Astrocyte (in vitro differentiated cells and primary cell): Measurements from ENCODE around the gene LMCD1. TPM values are rescaled to one million over a fixed set of nuclear protein-coding genes. Genes with fewer than 3 reads are reported as not detected.

Experiments used
- DNase-seq: peaks from one replicate; pipeline ENCODE4 v3.0.0-alpha.2; 2010; ENCODE audit warnings: low read depth
- FAIRE-seq: peaks from 2 replicates; lab custom pipeline; 2011; peaks lifted over from hg19 to GRCh38; lab: Jason Lieb, UNC
- H2AFZ ChIP-seq: 2 replicates; pipeline ENCODE4 v1.6.0; 2012; ENCODE audit warnings: low read depth, low read length, inconsistent platforms
- H3K27ac ChIP-seq: 2 replicates; pipeline ENCODE4 v1.5.1; 2011; ENCODE audit warnings: low read depth, low read length, inconsistent platforms
- H3K27me3 ChIP-seq: 2 replicates; pipeline ENCODE4 v1.6.0; 2011; ENCODE audit warnings: low read length, inconsistent platforms; ENCODE audit not compliant: insufficient read depth
- H3K36me3 ChIP-seq: 2 replicates; pipeline ENCODE4 v1.5.1; 2011; ENCODE audit warnings: low read length, inconsistent platforms; ENCODE audit not compliant: insufficient read depth
- H3K4me1 ChIP-seq: 2 replicates; pipeline ENCODE4 v1.5.1; 2011; ENCODE audit warnings: low read length, inconsistent platforms; ENCODE audit not compliant: insufficient read depth
- H3K4me2 ChIP-seq: 2 replicates; pipeline ENCODE4 v1.6.0; 2012; ENCODE audit warnings: low read length, inconsistent platforms
- H3K4me3 ChIP-seq: 2 replicates; pipeline ENCODE4 v1.5.1; 2011; ENCODE audit warnings: low read depth, mild to moderate bottlenecking, low read length, inconsistent platforms; ENCODE audit not compliant: insufficient read depth
- H3K79me2 ChIP-seq: 2 replicates; pipeline ENCODE4 v1.6.0; 2012; ENCODE audit warnings: mild to moderate bottlenecking, low read length, inconsistent platforms; ENCODE audit not compliant: insufficient read depth
- H3K9ac ChIP-seq: 2 replicates; pipeline ENCODE4 v1.6.0; 2012; ENCODE audit warnings: mild to moderate bottlenecking, low read length, inconsistent platforms
- H3K9me3 ChIP-seq: 2 replicates; pipeline ENCODE4 v1.5.1; 2012; ENCODE audit warnings: low read depth, mild to moderate bottlenecking, low read length, inconsistent platforms; ENCODE audit not compliant: insufficient read depth
- H4K20me1 ChIP-seq: 2 replicates; pipeline ENCODE4 v1.6.0; 2012; ENCODE audit warnings: low read length, inconsistent platforms; ENCODE audit not compliant: insufficient read depth
- H3K27ac Mint-ChIP-seq: one replicate; pipeline ENCODE4 v1.8.0; 2021; ENCODE audit warnings: mild to moderate bottlenecking, mixed read lengths; ENCODE audit not compliant: unreplicated experiment
- H3K27me3 Mint-ChIP-seq: one replicate; pipeline ENCODE4 v1.8.0; 2021; ENCODE audit warnings: low read depth, mixed read lengths; ENCODE audit not compliant: unreplicated experiment
- H3K36me3 Mint-ChIP-seq: one replicate; pipeline ENCODE4 v1.8.0; 2021; ENCODE audit warnings: low read depth, mixed read lengths; ENCODE audit not compliant: unreplicated experiment
- H3K4me1 Mint-ChIP-seq: one replicate; pipeline ENCODE4 v1.8.0; 2021; ENCODE audit warnings: low read depth, mixed read lengths; ENCODE audit not compliant: unreplicated experiment
- H3K4me3 Mint-ChIP-seq: one replicate; pipeline ENCODE4 v1.8.0; 2021; ENCODE audit warnings: mild to moderate bottlenecking, moderate library complexity, mixed read lengths; ENCODE audit not compliant: unreplicated experiment
- H3K9me3 Mint-ChIP-seq: one replicate; pipeline ENCODE4 v1.8.0; 2021; ENCODE audit warnings: mild to moderate bottlenecking, mixed read lengths; ENCODE audit not compliant: unreplicated experiment
- EZH2 ChIP-seq: IDR thresholded peaks from 2 replicates; pipeline ENCODE4 v1.6.1; 2012; ENCODE audit warnings: mild to moderate bottlenecking, low read length, inconsistent platforms; ENCODE audit not compliant: insufficient read depth
- total RNA-seq: library from RNA; stranded (reverse); gene quantifications from 2 replicates; pipeline ENCODE4 v1.2.1, GENCODE V29; 2021
- TF ChIP-seq, protein P1 (sequence below): IDR thresholded peaks from 2 replicates; pipeline ENCODE4 v1.5.1; 2011; ENCODE audit warnings: low read depth, mild to moderate bottlenecking, inconsistent platforms, low read length, moderate library complexity; ENCODE audit not compliant: insufficient read depth

LMCD1 gene
- total RNA-seq, 1 donor from 2014 or later = 374 TPM

DNA sequence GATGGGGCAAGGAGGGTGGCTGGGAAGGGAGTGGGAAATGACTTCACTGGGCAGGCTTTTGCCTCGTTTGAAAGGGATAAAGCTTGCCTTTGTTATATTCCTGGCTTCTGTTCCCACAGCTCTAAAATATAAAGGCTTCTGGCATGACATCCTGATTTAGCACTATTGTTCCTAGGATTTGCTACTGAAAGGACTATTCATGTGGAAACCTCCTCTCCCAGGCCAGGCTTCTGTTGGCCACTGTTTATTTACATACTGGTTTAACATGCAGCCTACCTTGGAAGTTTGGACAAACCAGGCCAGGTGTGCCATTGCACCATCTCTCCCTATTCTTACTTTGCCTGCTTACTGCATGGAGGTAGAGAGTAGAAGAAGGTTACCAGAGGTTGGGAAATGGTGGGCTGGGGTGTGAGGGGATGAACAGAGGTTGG is 2.4 kb upstream of the LMCD1 start:
- H3K4me2 ChIP-seq = peak overlapping the region; percentile 0
- no peak for TF ChIP-seq EZH2
- TF ChIP-seq, protein P1, sequence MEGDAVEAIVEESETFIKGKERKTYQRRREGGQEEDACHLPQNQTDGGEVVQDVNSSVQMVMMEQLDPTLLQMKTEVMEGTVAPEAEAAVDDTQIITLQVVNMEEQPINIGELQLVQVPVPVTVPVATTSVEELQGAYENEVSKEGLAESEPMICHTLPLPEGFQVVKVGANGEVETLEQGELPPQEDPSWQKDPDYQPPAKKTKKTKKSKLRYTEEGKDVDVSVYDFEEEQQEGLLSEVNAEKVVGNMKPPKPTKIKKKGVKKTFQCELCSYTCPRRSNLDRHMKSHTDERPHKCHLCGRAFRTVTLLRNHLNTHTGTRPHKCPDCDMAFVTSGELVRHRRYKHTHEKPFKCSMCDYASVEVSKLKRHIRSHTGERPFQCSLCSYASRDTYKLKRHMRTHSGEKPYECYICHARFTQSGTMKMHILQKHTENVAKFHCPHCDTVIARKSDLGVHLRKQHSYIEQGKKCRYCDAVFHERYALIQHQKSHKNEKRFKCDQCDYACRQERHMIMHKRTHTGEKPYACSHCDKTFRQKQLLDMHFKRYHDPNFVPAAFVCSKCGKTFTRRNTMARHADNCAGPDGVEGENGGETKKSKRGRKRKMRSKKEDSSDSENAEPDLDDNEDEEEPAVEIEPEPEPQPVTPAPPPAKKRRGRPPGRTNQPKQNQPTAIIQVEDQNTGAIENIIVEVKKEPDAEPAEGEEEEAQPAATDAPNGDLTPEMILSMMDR = no peak
- no peak overlapping the region for H3K4me3 ChIP-seq
- no peaks in the 10 kb centered on the region for H3K9me3 ChIP-seq
- H3K27me3 Mint-ChIP-seq = no peaks in the 10 kb centered on the region
- H3K4me1 ChIP-seq = peaks cover 50% of the 10 kb centered on the region
- H3K36me3 Mint-ChIP-seq = peaks cover 17% of the 10 kb centered on the region
- no peaks in the 10 kb centered on the region for H4K20me1 ChIP-seq
- no peak overlapping the region for H2AFZ ChIP-seq
- H3K4me1 Mint-ChIP-seq = peaks cover 43% of the 10 kb centered on the region
- peak overlapping the region; percentile 93 for H3K27ac Mint-ChIP-seq
- no peaks in the 10 kb centered on the region for H3K36me3 ChIP-seq
- no peak overlapping the region for H3K4me3 Mint-ChIP-seq
- H3K27ac ChIP-seq = peak overlapping the region; percentile 86
- peak; percentile 84 for DNase-seq
- H3K9me3 Mint-ChIP-seq = peaks cover 1% of the 10 kb centered on the region
- FAIRE-seq = no peak
- peaks cover 17% of the 10 kb centered on the region for H3K79me2 ChIP-seq
- peak overlapping the region; percentile 26 for H3K9ac ChIP-seq
- H3K27me3 ChIP-seq = no peaks in the 10 kb centered on the region

DNA sequence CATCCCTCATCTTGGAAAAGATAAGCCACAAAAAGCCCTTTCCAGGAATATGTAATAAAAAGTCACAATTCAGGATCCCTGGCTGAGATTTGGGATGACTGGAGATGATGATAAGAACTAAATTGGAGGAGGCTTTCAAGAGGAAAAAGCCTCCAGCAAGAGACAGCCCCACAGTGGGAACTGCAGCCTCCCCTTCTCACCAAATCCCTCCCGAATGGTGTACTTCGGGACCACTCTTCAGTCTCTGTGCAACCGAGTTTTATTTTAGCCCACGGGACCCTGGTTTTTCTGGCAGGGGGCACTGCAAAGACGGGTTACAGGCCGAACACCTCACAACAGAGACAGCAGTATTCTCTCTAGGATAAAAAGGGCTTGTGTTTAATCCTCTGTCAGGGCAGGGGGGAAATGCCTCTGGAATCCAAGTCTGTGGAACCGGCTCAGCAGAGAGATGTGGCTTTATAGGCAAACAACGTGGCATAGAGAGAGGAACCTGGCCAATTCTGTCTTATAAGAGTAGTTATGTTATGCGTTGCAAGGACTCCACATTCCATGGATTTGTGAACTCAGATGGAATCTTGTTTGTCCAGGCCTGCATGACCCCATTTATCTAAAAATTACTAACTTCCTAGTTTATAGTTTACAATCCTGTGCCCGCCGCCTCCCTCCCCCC is 1.2 kb upstream of the LMCD1 start:
- Mint-ChIP-seq H3K27me3 (no peaks in the 10 kb centered on the region), H3K4me1 (peaks cover 53% of the 10 kb centered on the region), H3K9me3 (peaks cover 1% of the 10 kb centered on the region), H3K4me3 (peak overlapping the region; percentile 90), H3K27ac (peak overlapping the region; percentile 99), H3K36me3 (peaks cover 25% of the 10 kb centered on the region)
- Histone ChIP-seq H3K27ac (peak overlapping the region; percentile 86), H3K27me3 (no peaks in the 10 kb centered on the region), H3K4me3 (peak overlapping the region; percentile 14), H3K79me2 (peaks cover 27% of the 10 kb centered on the region), H3K4me1 (peaks cover 57% of the 10 kb centered on the region), H3K36me3 (no peaks in the 10 kb centered on the region), H2AFZ (peak overlapping the region; percentile 22), H4K20me1 (no peaks in the 10 kb centered on the region), H3K4me2 (peak overlapping the region; percentile 85), H3K9me3 (no peaks in the 10 kb centered on the region), H3K9ac (peak overlapping the region; percentile 91)
- FAIRE-seq (no peak), DNase-seq (peak; percentile 86)
- no peak for TF ChIP-seq EZH2
- TF ChIP-seq, protein P1 = no peak

DNA sequence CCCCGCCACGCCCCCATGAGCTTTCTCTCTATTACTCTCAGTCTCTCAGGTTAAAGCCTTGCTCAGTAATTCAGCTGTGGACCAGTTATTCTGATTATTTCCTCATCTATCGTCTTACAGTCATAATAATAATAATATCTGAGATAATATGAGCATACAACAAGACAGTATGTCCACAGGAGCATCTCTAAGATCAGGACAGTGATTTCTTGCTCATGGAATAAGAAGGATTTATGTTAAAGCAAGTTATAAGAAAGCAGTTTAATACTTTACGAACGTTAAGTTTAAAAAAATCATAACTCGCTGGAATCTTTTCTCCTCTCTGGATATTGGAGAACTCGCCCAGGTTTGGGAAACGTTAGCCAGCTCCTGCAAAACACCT is 643 bp upstream of the LMCD1 start:
- Histone ChIP-seq H3K9ac (peak overlapping the region; percentile 91), H3K27me3 (no peaks in the 10 kb centered on the region), H3K9me3 (no peaks in the 10 kb centered on the region), H3K27ac (peak overlapping the region; percentile 93), H3K79me2 (peaks cover 27% of the 10 kb centered on the region), H3K4me3 (peak overlapping the region; percentile 55), H3K4me2 (peak overlapping the region; percentile 85), H2AFZ (no peak overlapping the region), H3K36me3 (no peaks in the 10 kb centered on the region), H4K20me1 (no peaks in the 10 kb centered on the region), H3K4me1 (peaks cover 62% of the 10 kb centered on the region)
- DNase-seq (no peak), FAIRE-seq (no peak)
- H3K27ac Mint-ChIP-seq = peak overlapping the region; percentile 99
- H3K36me3 Mint-ChIP-seq = peaks cover 30% of the 10 kb centered on the region
- no peak for TF ChIP-seq EZH2
- TF ChIP-seq, protein P1 = no peak
- peaks cover 1% of the 10 kb centered on the region for H3K9me3 Mint-ChIP-seq
- H3K4me1 Mint-ChIP-seq = peaks cover 53% of the 10 kb centered on the region
- H3K27me3 Mint-ChIP-seq = no peaks in the 10 kb centered on the region
- peak overlapping the region; percentile 90 for H3K4me3 Mint-ChIP-seq
